ENCODE results near the gene MYBBP1A.

- TF ChIP-seq POLR2A (IDR thresholded peaks at IDR 0.05), result no peak
- no peak for TF ChIP-seq CTCF (IDR thresholded peaks at IDR 0.05)
These were observed 1.8 kb upstream of the MYBBP1A start for GRCh38 chr17:4556996-4557395.
